Right atrium auricular region (tissue), 2 donors: Measurements from ENCODE around the gene SLC25A10. TPM values are rescaled to one million over a fixed set of nuclear protein-coding genes. Genes with fewer than 3 reads are reported as not detected.

Source experiments
- DNase-seq: peaks from one replicate; pipeline ENCODE4 v3.0.0-alpha.2; 2019; ENCODE audit warnings: low spot score
- H3K27ac ChIP-seq, 2 donors: fragments of 200-600 bp; sonication (generic); 1 replicate in 1 of 2; 2 replicates in 1 of 2; pipeline ENCODE4 v1.5.1; 2016 to 2019
- H3K27me3 ChIP-seq, 2 donors: fragments of 200-600 bp; sonication (generic); one replicate each; pipeline versions ENCODE4 v1.5.1 to v1.6.0; 2017 to 2019
- H3K36me3 ChIP-seq: fragments of 200-600 bp; sonication (generic); one replicate; pipeline ENCODE4 v1.5.1; 2016
- H3K4me1 ChIP-seq, 2 donors: fragments of 200-600 bp; sonication (generic); one replicate each; pipeline versions ENCODE4 v1.5.1 to v1.6.0; 2017 to 2019
- H3K4me3 ChIP-seq, 2 donors: fragments of 200-600 bp; sonication (generic); 1 replicate in 1 of 2; 2 replicates in 1 of 2; pipeline ENCODE4 v1.5.1; 2017 to 2019; ENCODE audit warnings: mild to moderate bottlenecking in 1 of 2, moderate library complexity in 1 of 2
- H3K9me3 ChIP-seq, 2 donors: fragments of 200-600 bp; sonication (generic); one replicate each; pipeline ENCODE4 v1.5.1; 2019
- CTCF ChIP-seq, 2 donors: fragments of 200-600 bp; sonication (generic); IDR thresholded peaks; one replicate each; pipeline ENCODE4 v1.5.1; 2019; ENCODE audit warnings: antibody characterized with exemption in 2 of 2
- total RNA-seq, 2 donors: library from RNA; depleted of rRNA; stranded (reverse); fragments of >200 nt; gene quantifications; one replicate each; pipeline ENCODE4 v1.1.0, GENCODE V29; 2016

The SLC25A10 gene
- total RNA-seq, 2 donors from 2014 or later: 6.6 to 18.2 TPM

- no peak overlapping the region for H3K4me3 ChIP-seq
- no peak overlapping the region for H3K27ac ChIP-seq
- no peaks in the 10 kb centered on the region for H3K9me3 ChIP-seq
- H3K4me1 ChIP-seq: peaks cover 0 to 7% of the 10 kb centered on the region in 2 donors
- H3K27me3 ChIP-seq: no peaks in the 10 kb centered on the region
- DNase-seq: no peak
- no peak for TF ChIP-seq CTCF (IDR thresholded peaks at IDR 0.05)
- no peaks in the 10 kb centered on the region for H3K36me3 ChIP-seq
Observed at GRCh38 chr17:81726004-81726403, 13.9 kb downstream of the SLC25A10 start.

- H3K27me3 ChIP-seq: no peaks in the 10 kb centered on the region
- peaks cover 0 to 7% of the 10 kb centered on the region in 2 donors for H3K4me1 ChIP-seq
- H3K4me3 ChIP-seq: no peak overlapping the region
- no peaks in the 10 kb centered on the region for H3K9me3 ChIP-seq
- H3K27ac ChIP-seq: no peak overlapping the region
- no peaks in the 10 kb centered on the region for H3K36me3 ChIP-seq
- TF ChIP-seq CTCF (IDR thresholded peaks at IDR 0.05): no peak
- no peak for DNase-seq
Observed at GRCh38 chr17:81727324-81728031, 15.4 kb downstream of the SLC25A10 start.

- Histone ChIP-seq H3K27me3 (no peaks in the 10 kb centered on the region), H3K36me3 (no peaks in the 10 kb centered on the region), H3K4me3 (no peak overlapping the region), H3K27ac (no peak overlapping the region), H3K9me3 (no peaks in the 10 kb centered on the region), H3K4me1 (peaks cover 0 to 26% of the 10 kb centered on the region in 2 donors)
- peak; percentile 76 to 93 for TF ChIP-seq CTCF (IDR thresholded peaks at IDR 0.05)
- peak; percentile 68 for DNase-seq
Observed at GRCh38 chr17:81733507-81734404, 21.7 kb downstream of the SLC25A10 start.

GRCh38 chr17:81734405-81735263 lies 22.6 kb downstream of the SLC25A10 start:
- no peak for TF ChIP-seq CTCF (IDR thresholded peaks at IDR 0.05)
- Histone ChIP-seq H3K27me3 (no peaks in the 10 kb centered on the region), H3K9me3 (no peaks in the 10 kb centered on the region), H3K27ac (no peak overlapping the region), H3K4me3 (no peak overlapping the region), H3K4me1 (peaks cover 0 to 26% of the 10 kb centered on the region in 2 donors), H3K36me3 (no peaks in the 10 kb centered on the region)
- no peak for DNase-seq

GRCh38 chr17:81735264-81736102 lies 23.4 kb downstream of the SLC25A10 start:
- no peaks in the 10 kb centered on the region for H3K27me3 ChIP-seq
- peaks cover 0 to 26% of the 10 kb centered on the region in 2 donors for H3K4me1 ChIP-seq
- no peaks in the 10 kb centered on the region for H3K9me3 ChIP-seq
- TF ChIP-seq CTCF (IDR thresholded peaks at IDR 0.05): no peak
- DNase-seq: no peak
- no peaks in the 10 kb centered on the region for H3K36me3 ChIP-seq
- H3K27ac ChIP-seq: no peak overlapping the region
- H3K4me3 ChIP-seq: peak overlapping the region in 1 of 2 donors; percentile 1
